ENCODE data around the gene CCND1. TPM values are rescaled to one million over a fixed set of nuclear protein-coding genes. Genes with fewer than 3 reads are reported as not detected.

CCND1 gene
- total RNA-seq, 1 experiment from 2014 or later: 868 TPM

DNA sequence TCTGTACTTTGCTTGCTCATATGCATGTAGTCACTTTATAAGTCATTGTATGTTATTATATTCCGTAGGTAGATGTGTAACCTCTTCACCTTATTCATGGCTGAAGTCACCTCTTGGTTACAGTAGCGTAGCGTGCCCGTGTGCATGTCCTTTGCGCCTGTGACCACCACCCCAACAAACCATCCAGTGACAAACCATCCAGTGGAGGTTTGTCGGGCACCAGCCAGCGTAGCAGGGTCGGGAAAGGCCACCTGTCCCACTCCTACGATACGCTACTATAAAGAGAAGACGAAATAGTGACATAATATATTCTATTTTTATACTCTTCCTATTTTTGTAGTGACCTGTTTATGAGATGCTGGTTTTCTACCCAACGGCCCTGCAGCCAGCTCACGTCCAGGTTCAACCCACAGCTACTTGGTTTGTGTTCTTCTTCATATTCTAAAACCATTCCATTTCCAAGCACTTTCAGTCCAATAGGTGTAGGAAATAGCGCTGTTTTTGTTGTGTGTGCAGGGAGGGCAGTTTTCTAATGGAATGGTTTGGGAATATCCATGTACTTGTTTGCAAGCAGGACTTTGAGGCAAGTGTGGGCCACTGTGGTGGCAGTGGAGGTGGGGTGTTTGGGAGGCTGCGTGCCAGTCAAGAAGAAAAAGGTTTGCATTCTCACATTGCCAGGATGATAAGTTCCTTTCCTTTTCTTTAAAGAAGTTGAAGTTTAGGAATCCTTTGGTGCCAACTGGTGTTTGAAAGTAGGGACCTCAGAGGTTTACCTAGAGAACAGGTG, 11.1 kb downstream of the CCND1 start:
- ChIA-PET POLR2A (ENCODE audit: unreplicated experiment) (no interaction called here), CTCF (no interaction called here)
- TF ChIP-seq EZH2 (IDR thresholded peaks at IDR 0.05; ENCODE audit: low read length, unreplicated experiment) (no peak), EZH2phosphoT487 (IDR thresholded peaks at IDR 0.05; ENCODE audit: borderline replicate concordance, low read length) (no peak)
- TF ChIP-seq, protein P1, sequence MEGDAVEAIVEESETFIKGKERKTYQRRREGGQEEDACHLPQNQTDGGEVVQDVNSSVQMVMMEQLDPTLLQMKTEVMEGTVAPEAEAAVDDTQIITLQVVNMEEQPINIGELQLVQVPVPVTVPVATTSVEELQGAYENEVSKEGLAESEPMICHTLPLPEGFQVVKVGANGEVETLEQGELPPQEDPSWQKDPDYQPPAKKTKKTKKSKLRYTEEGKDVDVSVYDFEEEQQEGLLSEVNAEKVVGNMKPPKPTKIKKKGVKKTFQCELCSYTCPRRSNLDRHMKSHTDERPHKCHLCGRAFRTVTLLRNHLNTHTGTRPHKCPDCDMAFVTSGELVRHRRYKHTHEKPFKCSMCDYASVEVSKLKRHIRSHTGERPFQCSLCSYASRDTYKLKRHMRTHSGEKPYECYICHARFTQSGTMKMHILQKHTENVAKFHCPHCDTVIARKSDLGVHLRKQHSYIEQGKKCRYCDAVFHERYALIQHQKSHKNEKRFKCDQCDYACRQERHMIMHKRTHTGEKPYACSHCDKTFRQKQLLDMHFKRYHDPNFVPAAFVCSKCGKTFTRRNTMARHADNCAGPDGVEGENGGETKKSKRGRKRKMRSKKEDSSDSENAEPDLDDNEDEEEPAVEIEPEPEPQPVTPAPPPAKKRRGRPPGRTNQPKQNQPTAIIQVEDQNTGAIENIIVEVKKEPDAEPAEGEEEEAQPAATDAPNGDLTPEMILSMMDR (conservative IDR thresholded peaks at IDR 0.05; ENCODE audit: low read depth, low read length): no peak
- Histone ChIP-seq H3K4me2 (ENCODE audit: low read length) (peak overlapping the region; percentile 2; the same call in 1 of the 2 replicates), H3K36me3 (ENCODE audit: low read depth, low read length) (peaks cover 63% of the 10 kb centered on the region), H3K79me2 (ENCODE audit: low read length) (peaks cover 39% of the 10 kb centered on the region), H3K4me3 (ENCODE audit: low read length) (no peak overlapping the region), H4K20me1 (ENCODE audit: low read length) (peaks cover 60% of the 10 kb centered on the region), H3K9me3 (ENCODE audit: low read length) (no peaks in the 10 kb centered on the region), H3K27me3 (ENCODE audit: low read length) (no peaks in the 10 kb centered on the region), H2AFZ (ENCODE audit: low read length) (no peak overlapping the region), H3K9me2 (replicated peaks; ENCODE audit: low read length) (no peaks in the 10 kb centered on the region), H3K9ac (ENCODE audit: low read length) (no peak overlapping the region), H3K27ac (ENCODE audit: low read length) (no peak overlapping the region), H3K4me1 (ENCODE audit: insufficient read depth, low read length) (peaks cover 80% of the 10 kb centered on the region), H3F3A (ENCODE audit: low read length, unreplicated experiment) (peaks cover 60% of the 10 kb centered on the region)
- DNase-seq (no peak), ATAC-seq (no peak)
- intact Hi-C loops (cut with micrococcal nuclease): no loop called here
- BruUV-seq (replicated peaks): no TSS peak

- intact Hi-C loops (cut with micrococcal nuclease): no loop called here
- ATAC-seq (no peak), DNase-seq (no peak)
- Histone ChIP-seq H3F3A (ENCODE audit: low read length, unreplicated experiment) (peaks cover 51% of the 10 kb centered on the region), H3K79me2 (ENCODE audit: low read length) (peaks cover 29% of the 10 kb centered on the region), H3K27ac (ENCODE audit: low read length) (peak overlapping the region; percentile 87), H3K9ac (ENCODE audit: low read length) (no peak overlapping the region), H3K4me2 (ENCODE audit: low read length) (peak overlapping the region; percentile 48), H3K9me3 (ENCODE audit: low read length) (no peaks in the 10 kb centered on the region), H3K36me3 (ENCODE audit: low read depth, low read length) (peaks cover 54% of the 10 kb centered on the region), H2AFZ (ENCODE audit: low read length) (no peak overlapping the region), H3K27me3 (ENCODE audit: low read length) (no peaks in the 10 kb centered on the region), H3K9me2 (replicated peaks; ENCODE audit: low read length) (no peaks in the 10 kb centered on the region), H3K4me3 (ENCODE audit: low read length) (no peak overlapping the region), H3K4me1 (ENCODE audit: insufficient read depth, low read length) (peaks cover 72% of the 10 kb centered on the region), H4K20me1 (ENCODE audit: low read length) (peaks cover 50% of the 10 kb centered on the region)
- no TSS peak for BruUV-seq (replicated peaks)
- ChIA-PET POLR2A (ENCODE audit: unreplicated experiment) (no interaction called here), CTCF (no interaction called here)
- TF ChIP-seq EZH2phosphoT487 (IDR thresholded peaks at IDR 0.05; ENCODE audit: borderline replicate concordance, low read length) (no peak), EZH2 (IDR thresholded peaks at IDR 0.05; ENCODE audit: low read length, unreplicated experiment) (no peak)
- TF ChIP-seq, protein P1 (conservative IDR thresholded peaks at IDR 0.05; ENCODE audit: low read depth, low read length): no peak
These were observed 12.0 kb downstream of the CCND1 start for GRCh38 chr11:69652999-69653398.

DNA sequence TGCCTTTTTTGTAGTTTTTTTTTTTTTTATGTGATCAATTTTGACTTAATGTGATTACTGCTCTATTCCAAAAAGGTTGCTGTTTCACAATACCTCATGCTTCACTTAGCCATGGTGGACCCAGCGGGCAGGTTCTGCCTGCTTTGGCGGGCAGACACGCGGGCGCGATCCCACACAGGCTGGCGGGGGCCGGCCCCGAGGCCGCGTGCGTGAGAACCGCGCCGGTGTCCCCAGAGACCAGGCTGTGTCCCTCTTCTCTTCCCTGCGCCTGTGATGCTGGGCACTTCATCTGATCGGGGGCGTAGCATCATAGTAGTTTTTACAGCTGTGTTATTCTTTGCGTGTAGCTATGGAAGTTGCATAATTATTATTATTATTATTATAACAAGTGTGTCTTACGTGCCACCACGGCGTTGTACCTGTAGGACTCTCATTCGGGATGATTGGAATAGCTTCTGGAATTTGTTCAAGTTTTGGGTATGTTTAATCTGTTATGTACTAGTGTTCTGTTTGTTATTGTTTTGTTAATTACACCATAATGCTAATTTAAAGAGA, 12.5 kb downstream of the CCND1 start:
- Histone ChIP-seq H3K9ac (ENCODE audit: low read length) (no peak overlapping the region), H3K4me1 (ENCODE audit: insufficient read depth, low read length) (peaks cover 69% of the 10 kb centered on the region), H3K27ac (ENCODE audit: low read length) (peak overlapping the region; percentile 87), H3K4me3 (ENCODE audit: low read length) (no peak overlapping the region), H3K4me2 (ENCODE audit: low read length) (peak overlapping the region; percentile 48), H3K79me2 (ENCODE audit: low read length) (peaks cover 25% of the 10 kb centered on the region), H3K36me3 (ENCODE audit: low read depth, low read length) (peaks cover 49% of the 10 kb centered on the region), H3F3A (ENCODE audit: low read length, unreplicated experiment) (peaks cover 46% of the 10 kb centered on the region), H4K20me1 (ENCODE audit: low read length) (peaks cover 45% of the 10 kb centered on the region), H3K27me3 (ENCODE audit: low read length) (no peaks in the 10 kb centered on the region), H3K9me3 (ENCODE audit: low read length) (no peaks in the 10 kb centered on the region), H3K9me2 (replicated peaks; ENCODE audit: low read length) (no peaks in the 10 kb centered on the region), H2AFZ (ENCODE audit: low read length) (no peak overlapping the region)
- TF ChIP-seq EZH2 (IDR thresholded peaks at IDR 0.05; ENCODE audit: low read length, unreplicated experiment) (no peak), EZH2phosphoT487 (IDR thresholded peaks at IDR 0.05; ENCODE audit: borderline replicate concordance, low read length) (no peak)
- TF ChIP-seq, protein P1 (conservative IDR thresholded peaks at IDR 0.05; ENCODE audit: low read depth, low read length): no peak
- no peak for ATAC-seq
- intact Hi-C loops (cut with micrococcal nuclease): no loop called here
- no peak for DNase-seq
- BruUV-seq (replicated peaks): no TSS peak
- POLR2A ChIA-PET (ENCODE audit: unreplicated experiment): no interaction called here
- CTCF ChIA-PET: no interaction called here

Data from PC-3 (cell line).